ENCODE results near the gene SH2B3. TPM values are rescaled to one million over a fixed set of nuclear protein-coding genes. Genes with fewer than 3 reads are reported as not detected.

Gene SH2B3
- total and polyA plus RNA-seq, 9 of the 15 experiments (the other 6 are each of a cell fraction or from before 2014, with no cell fraction given), result 10.8 to 75.3 (median 37.4) TPM

DNA sequence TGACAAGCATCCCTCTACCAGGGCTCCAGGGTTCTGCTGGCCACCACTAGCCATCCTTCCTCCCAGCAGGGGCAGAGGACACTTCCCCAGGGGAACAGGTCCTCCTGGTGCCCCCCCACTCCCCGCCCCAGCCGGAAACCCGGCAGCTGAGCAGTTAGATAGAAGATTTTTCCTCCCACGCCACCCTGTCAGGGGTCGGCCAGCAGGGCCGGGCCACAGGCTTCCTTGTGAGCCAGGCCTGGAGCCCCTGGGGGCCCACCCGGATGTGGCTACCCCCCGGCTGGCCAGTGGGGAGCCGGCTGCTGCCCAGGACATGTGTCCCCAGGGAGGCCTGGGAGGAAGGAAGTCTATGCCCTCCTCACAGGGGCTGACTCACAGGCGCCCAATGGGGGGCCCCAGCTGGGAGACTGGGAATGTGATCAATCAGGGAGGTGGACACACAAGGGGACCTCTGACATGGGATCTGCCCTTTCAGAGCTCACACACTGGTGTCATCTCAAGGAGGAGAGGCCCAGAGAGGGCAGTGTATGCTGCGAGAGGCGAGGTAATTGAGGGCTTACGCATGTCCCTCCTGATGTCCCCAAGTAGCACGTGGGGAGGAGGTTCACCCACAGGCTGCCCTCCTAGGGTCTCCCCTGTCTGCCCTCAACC is 4.2 kb downstream of the SH2B3 start (continued):
- peak; percentile 37; the same call in 1 of the 2 replicates for TF ChIP-seq PHF21A (IDR thresholded peaks at IDR 0.05; ENCODE audit: borderline replicate concordance, low read depth)
- TF ChIP-seq ZSCAN32 (CRISPR knock-in tag; IDR thresholded peaks at IDR 0.05), result no peak
- no peak for TF ChIP-seq PHTF2 (CRISPR knock-in tag; IDR thresholded peaks at IDR 0.05)
- TF ChIP-seq HMGN3 (IDR thresholded peaks at IDR 0.05; ENCODE audit: borderline replicate concordance, extremely low read depth, insufficient read length, low read depth, low read length), result peak; percentile 91
- TF ChIP-seq FIP1L1 (IDR thresholded peaks at IDR 0.05; ENCODE audit: low read depth, low read length, poor library complexity, severe bottlenecking), result no peak
- no peak for TF ChIP-seq LCOR (CRISPR knock-in tag; IDR thresholded peaks at IDR 0.05)
- TF ChIP-seq ATF3 (IDR thresholded peaks at IDR 0.05), result no peak; the same call in 1 of the 2 replicates
- TF ChIP-seq ATF3 (CRISPR knock-in tag; conservative IDR thresholded peaks at IDR 0.05), result no peak
- no peak for TF ChIP-seq ETS2 (tag; IDR thresholded peaks at IDR 0.05; ENCODE audit: borderline replicate concordance, poor library complexity, severe bottlenecking)
- peak; percentile 76 for TF ChIP-seq GABPA (tag; conservative IDR thresholded peaks at IDR 0.05; ENCODE audit: low read depth)
- TF ChIP-seq, protein P1, sequence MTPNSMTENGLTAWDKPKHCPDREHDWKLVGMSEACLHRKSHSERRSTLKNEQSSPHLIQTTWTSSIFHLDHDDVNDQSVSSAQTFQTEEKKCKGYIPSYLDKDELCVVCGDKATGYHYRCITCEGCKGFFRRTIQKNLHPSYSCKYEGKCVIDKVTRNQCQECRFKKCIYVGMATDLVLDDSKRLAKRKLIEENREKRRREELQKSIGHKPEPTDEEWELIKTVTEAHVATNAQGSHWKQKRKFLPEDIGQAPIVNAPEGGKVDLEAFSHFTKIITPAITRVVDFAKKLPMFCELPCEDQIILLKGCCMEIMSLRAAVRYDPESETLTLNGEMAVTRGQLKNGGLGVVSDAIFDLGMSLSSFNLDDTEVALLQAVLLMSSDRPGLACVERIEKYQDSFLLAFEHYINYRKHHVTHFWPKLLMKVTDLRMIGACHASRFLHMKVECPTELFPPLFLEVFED (CRISPR knock-in tag; conservative IDR thresholded peaks at IDR 0.05), result no peak
- TF ChIP-seq, protein P2, sequence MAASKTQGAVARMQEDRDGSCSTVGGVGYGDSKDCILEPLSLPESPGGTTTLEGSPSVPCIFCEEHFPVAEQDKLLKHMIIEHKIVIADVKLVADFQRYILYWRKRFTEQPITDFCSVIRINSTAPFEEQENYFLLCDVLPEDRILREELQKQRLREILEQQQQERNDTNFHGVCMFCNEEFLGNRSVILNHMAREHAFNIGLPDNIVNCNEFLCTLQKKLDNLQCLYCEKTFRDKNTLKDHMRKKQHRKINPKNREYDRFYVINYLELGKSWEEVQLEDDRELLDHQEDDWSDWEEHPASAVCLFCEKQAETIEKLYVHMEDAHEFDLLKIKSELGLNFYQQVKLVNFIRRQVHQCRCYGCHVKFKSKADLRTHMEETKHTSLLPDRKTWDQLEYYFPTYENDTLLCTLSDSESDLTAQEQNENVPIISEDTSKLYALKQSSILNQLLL (CRISPR knock-in tag; IDR thresholded peaks at IDR 0.05; ENCODE audit: borderline replicate concordance), result no peak
- no peak for TF ChIP-seq HDAC3 (IDR thresholded peaks at IDR 0.05; ENCODE audit: borderline replicate concordance, partially characterized antibody)
- no peak for TF ChIP-seq ZFP30 (CRISPR knock-in tag; IDR thresholded peaks at IDR 0.05; ENCODE audit: borderline replicate concordance)
- no peak for TF ChIP-seq FOXJ3 (CRISPR knock-in tag; IDR thresholded peaks at IDR 0.05)
- TF ChIP-seq YBX1 (IDR thresholded peaks at IDR 0.05), result no peak
- TF ChIP-seq, protein P3, sequence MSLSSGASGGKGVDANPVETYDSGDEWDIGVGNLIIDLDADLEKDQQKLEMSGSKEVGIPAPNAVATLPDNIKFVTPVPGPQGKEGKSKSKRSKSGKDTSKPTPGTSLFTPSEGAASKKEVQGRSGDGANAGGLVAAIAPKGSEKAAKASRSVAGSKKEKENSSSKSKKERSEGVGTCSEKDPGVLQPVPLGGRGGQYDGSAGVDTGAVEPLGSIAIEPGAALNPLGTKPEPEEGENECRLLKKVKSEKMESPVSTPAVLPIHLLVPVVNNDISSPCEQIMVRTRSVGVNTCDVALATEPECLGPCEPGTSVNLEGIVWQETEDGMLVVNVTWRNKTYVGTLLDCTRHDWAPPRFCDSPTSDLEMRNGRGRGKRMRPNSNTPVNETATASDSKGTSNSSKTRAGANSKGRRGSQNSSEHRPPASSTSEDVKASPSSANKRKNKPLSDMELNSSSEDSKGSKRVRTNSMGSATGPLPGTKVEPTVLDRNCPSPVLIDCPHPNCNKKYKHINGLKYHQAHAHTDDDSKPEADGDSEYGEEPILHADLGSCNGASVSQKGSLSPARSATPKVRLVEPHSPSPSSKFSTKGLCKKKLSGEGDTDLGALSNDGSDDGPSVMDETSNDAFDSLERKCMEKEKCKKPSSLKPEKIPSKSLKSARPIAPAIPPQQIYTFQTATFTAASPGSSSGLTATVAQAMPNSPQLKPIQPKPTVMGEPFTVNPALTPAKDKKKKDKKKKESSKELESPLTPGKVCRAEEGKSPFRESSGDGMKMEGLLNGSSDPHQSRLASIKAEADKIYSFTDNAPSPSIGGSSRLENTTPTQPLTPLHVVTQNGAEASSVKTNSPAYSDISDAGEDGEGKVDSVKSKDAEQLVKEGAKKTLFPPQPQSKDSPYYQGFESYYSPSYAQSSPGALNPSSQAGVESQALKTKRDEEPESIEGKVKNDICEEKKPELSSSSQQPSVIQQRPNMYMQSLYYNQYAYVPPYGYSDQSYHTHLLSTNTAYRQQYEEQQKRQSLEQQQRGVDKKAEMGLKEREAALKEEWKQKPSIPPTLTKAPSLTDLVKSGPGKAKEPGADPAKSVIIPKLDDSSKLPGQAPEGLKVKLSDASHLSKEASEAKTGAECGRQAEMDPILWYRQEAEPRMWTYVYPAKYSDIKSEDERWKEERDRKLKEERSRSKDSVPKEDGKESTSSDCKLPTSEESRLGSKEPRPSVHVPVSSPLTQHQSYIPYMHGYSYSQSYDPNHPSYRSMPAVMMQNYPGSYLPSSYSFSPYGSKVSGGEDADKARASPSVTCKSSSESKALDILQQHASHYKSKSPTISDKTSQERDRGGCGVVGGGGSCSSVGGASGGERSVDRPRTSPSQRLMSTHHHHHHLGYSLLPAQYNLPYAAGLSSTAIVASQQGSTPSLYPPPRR (CRISPR knock-in tag; IDR thresholded peaks at IDR 0.05; ENCODE audit: borderline replicate concordance), result no peak
- no peak for TF ChIP-seq RAD21 (CRISPR knock-in tag; conservative IDR thresholded peaks at IDR 0.05 in 1 of 2, IDR thresholded peaks at IDR 0.05 in 1 of 2)
- no peak for TF ChIP-seq KHSRP (IDR thresholded peaks at IDR 0.05)
